GM12892 (cell line): ENCODE results near the gene ITPKB.

Source experiments
- POLR2A ChIP-seq: IDR thresholded peaks from 2 replicates; pipeline ENCODE4 v1.6.1; 2011; ENCODE audit warnings: low read depth, low read length, control low read depth
- POLR2AphosphoS5 ChIP-seq: IDR thresholded peaks from 2 replicates; pipeline ENCODE4 v1.6.1; 2011; ENCODE audit warnings: low read depth, low read length, control low read depth
- TAF1 ChIP-seq: IDR thresholded peaks from 2 replicates; pipeline ENCODE4 v1.6.1; 2011; ENCODE audit warnings: low read depth, mild to moderate bottlenecking, control low read depth, low read length, borderline replicate concordance

DNA sequence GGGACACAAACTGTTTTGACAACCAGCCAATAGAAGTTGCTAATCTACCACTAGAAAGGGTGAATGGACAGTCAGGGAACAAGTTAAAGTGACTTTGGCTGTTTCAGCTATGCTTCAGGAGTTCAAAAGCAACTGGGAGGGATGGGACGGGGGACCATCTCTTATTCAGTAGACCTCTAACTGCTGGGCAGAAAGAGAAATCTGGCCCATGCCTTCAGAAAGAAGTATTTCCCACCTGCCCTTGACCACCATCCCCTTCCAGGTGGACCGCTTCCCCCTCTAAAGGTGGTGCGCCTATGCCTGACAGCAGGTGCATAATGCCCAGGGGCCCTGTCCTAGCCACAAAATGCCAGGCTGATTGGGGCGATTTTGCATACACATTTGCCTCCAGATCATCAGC, 5.2 kb downstream of the ITPKB start:
- no peak for TF ChIP-seq POLR2AphosphoS5
- TF ChIP-seq POLR2A, result no peak
- TF ChIP-seq TAF1, result no peak
